OCI-M2 (cell line): Measurements from ENCODE around the gene DRGX.

Experiments used
- DNase-seq: peaks from one replicate; lab custom pipeline; 2025; ENCODE audit not compliant: unreplicated experiment; lab: John Stamatoyannopoulos, UW

DRGX gene

GRCh38 chr10:49322371-49323170 lies 73.3 kb downstream of the DRGX start:
- no peak for DNase-seq

DNA sequence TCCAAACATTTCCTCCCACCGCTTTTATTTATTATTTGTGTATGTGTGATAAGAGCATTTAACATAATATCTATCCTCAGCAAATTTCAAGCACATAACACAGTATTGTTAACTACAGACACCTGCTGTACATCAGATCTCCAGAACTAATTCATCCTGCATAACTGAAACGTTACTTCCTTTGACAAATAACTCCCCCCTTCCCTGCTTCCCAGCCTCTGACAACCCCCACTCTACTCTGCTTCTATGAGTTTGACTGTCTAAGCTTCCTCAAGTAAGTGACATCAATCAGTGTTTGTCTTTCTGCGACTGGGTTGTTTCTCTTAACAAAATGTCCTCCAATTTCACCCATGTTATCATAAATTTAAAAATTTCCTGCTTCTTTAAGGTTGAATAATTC lies 74.9 kb downstream of the DRGX start:
- no peak for DNase-seq

GRCh38 chr10:49320191-49320590 lies 75.7 kb downstream of the DRGX start:
- no peak for DNase-seq

DNA sequence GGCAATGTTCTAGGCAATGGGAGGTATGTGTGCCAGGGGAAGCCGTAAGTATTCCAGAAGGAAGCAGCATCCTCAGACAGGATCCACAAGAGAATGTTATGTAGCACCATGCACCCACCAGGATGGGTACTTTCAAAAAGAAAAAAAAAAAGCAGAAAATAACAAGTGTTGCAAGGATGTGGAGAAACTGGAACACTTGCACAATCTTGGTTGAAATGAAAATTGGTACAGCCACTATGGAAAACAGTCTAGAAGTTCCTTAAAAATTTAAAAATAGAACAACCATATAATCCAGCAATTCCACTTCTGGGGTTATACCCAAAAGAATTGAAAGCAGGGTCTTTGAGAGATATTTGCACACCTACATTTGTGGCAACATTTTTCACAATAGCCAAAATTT lies 76.7 kb downstream of the DRGX start:
- no peak for DNase-seq

DNA sequence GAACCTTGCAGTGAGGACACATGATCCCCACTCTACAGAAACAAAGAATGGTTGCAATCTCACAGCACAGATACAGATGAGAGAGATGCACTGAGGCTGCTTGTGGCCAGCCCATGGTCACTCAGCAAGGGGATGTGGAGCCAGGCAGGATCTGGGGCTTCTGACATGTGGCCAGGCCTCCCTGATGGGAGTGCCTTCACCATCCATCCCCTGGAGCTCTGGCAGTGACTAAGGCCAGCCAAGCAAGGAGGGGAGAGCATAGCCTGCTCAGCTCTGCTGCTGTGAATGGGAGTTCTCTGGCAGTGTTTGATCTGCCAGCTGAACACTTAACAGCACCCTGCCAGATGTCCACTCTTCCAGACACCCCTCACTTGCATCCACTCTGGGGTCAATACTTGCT lies 77.1 kb downstream of the DRGX start:
- DNase-seq: no peak

GRCh38 chr10:49318028-49318427 lies 77.9 kb downstream of the DRGX start:
- no peak for DNase-seq

GRCh38 chr10:49314806-49315205 lies 81.1 kb downstream of the DRGX start:
- no peak for DNase-seq
